ENCODE data around the gene KRTAP19-1.

The KRTAP19-1 gene

DNA sequence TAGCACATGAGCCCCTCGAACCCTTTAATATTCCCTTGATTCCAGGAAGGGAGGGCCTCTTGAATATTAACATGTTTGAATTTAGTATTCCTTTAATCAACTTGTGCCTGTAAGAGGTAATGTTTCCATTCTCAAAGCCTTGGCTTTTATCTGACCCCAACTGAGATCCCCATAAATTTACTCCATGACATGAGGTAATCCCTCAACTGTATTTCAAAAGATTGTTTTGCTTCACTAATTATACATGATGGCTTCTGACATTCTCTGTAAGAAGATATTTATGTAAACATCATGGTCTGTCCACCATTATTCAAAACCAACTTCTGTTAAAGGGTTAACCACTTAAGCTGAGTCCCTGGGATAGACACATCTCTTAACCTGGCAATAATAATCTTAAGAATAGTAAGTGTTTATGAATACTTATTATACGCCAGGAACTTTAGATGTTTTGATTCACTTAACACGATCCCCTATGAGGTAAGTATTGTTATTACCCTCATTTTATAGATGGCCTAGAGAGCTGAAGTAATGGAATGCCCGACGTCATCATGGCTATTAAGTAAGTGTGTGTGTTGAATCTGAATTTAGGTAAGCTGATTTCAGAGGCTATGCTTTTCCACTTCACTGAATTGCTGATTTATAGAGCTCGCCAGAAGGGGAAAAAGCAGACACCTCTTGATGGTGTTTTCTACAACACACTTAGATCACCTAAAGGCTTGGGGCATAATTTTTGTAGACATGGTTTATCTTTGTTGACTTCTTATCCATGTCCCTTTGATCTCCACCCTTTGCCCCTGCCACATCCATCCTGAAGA is 11.1 kb downstream of the KRTAP19-1 start:
- no peak for DNase-seq (ENCODE audit: low spot score)
- in situ Hi-C loops (cut with MboI; ENCODE audit: low pct_unique_long_range_greater_than_20kb, low sequenced_read_pairs, unreplicated experiment): loop anchor here (25.0 kb wide), 1 partner anchor 107 kb away; the partner anchor contains the start of gene KRTAP13-2
- TF ChIP-seq, protein P1, sequence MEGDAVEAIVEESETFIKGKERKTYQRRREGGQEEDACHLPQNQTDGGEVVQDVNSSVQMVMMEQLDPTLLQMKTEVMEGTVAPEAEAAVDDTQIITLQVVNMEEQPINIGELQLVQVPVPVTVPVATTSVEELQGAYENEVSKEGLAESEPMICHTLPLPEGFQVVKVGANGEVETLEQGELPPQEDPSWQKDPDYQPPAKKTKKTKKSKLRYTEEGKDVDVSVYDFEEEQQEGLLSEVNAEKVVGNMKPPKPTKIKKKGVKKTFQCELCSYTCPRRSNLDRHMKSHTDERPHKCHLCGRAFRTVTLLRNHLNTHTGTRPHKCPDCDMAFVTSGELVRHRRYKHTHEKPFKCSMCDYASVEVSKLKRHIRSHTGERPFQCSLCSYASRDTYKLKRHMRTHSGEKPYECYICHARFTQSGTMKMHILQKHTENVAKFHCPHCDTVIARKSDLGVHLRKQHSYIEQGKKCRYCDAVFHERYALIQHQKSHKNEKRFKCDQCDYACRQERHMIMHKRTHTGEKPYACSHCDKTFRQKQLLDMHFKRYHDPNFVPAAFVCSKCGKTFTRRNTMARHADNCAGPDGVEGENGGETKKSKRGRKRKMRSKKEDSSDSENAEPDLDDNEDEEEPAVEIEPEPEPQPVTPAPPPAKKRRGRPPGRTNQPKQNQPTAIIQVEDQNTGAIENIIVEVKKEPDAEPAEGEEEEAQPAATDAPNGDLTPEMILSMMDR (IDR thresholded peaks at IDR 0.05; ENCODE audit: extremely low read depth, insufficient read depth, missing control alignments): no peak

DNA sequence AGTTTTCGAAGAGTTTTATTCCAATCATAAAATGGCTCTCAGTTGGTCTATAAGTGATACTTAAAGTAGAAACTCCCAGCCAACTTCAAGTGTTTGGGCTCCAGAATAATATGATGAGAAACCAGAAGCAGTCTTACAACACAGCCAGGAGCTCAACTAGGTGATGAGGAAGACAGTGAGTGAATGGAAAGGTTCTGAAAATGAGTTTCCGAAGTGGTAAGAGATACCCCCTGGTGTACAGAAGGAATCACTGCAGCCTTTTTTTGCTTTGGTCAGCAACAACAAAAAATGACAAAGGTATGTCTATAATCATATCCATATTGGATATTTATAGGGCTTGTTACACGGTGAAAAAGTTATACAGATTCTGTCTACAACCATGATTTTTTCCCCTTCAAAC is 16.5 kb downstream of the KRTAP19-1 start:
- no peak for DNase-seq (ENCODE audit: low spot score)
- TF ChIP-seq, protein P1 (IDR thresholded peaks at IDR 0.05; ENCODE audit: extremely low read depth, insufficient read depth, missing control alignments): no peak
- in situ Hi-C loops (cut with MboI; ENCODE audit: low pct_unique_long_range_greater_than_20kb, low sequenced_read_pairs, unreplicated experiment): loop anchor here (25.0 kb wide), 1 partner anchor 101 kb away; the partner anchor contains the start of gene KRTAP13-2

DNA sequence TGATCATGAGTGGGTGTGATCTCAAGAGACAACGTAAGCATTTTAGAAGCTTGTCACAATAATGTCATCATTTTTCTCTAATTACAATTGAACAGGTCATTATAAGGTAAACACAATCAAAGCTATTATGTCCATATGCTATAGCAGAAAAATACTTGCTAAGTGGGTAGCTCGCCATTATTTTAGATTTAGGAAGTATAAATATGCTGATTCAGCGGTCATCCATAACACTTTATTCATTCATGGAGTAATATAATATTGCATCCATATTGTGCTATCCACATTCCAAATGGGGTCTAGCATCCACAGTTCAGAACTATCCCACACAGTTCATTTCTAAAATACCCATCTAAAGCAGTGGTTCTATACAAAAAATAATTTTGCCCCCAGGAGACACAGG is 31.7 kb downstream of the KRTAP19-1 start:
- in situ Hi-C loops (cut with MboI; ENCODE audit: low pct_unique_long_range_greater_than_20kb, low sequenced_read_pairs, unreplicated experiment): no loop called here

DNA sequence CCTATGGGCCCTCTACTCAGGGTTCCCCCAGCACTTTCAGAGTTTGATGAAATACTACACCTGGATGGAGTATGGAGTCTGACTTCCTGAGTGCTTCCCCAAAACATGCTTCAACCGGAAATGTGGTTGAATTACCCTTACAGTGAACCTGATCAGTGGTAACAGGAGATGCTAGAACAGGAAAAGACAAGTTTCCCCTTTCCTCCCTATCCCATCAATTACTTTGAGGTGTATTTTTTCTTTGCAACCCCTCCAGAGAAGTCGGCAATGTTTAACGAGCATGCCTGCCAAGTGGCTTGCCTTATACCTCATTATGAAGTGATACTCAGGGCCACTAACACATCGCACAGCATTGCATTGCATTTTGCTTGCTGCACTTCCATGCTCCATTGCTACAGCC is 33.1 kb downstream of the KRTAP19-1 start:
- in situ Hi-C loops (cut with MboI; ENCODE audit: low pct_unique_long_range_greater_than_20kb, low sequenced_read_pairs, unreplicated experiment): no loop called here
- TF ChIP-seq, protein P1 (IDR thresholded peaks at IDR 0.05; ENCODE audit: extremely low read depth, insufficient read depth, missing control alignments): no peak
- no peak for DNase-seq (ENCODE audit: low spot score)

More for the DNA sequence above, 31.7 kb downstream of the KRTAP19-1 start:
- TF ChIP-seq, protein P1 (IDR thresholded peaks at IDR 0.05; ENCODE audit: extremely low read depth, insufficient read depth, missing control alignments): no peak
- DNase-seq (ENCODE audit: low spot score): no peak

DNA sequence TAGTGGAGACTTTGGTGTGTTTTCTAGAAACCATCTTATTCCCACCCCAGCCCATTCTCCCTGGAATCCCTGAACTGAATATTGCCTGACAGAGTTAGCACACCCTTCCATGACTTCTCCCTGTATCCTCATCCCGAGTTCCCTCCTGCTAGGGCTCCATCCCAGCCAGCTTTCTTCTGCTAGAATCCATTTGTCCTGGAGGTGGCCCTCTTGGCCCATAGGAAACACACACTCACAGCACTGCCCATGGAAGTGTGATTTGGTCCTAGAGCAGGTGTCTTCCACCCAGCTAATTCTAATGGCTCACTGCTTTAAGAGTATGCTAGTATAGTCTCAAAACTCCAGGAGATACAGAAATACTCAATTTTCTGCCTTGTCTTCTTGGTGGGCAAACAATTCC is 36.0 kb downstream of the KRTAP19-1 start:
- TF ChIP-seq, protein P1 (IDR thresholded peaks at IDR 0.05; ENCODE audit: extremely low read depth, insufficient read depth, missing control alignments): no peak
- in situ Hi-C loops (cut with MboI; ENCODE audit: low pct_unique_long_range_greater_than_20kb, low sequenced_read_pairs, unreplicated experiment): no loop called here
- no peak for DNase-seq (ENCODE audit: low spot score)

DNA sequence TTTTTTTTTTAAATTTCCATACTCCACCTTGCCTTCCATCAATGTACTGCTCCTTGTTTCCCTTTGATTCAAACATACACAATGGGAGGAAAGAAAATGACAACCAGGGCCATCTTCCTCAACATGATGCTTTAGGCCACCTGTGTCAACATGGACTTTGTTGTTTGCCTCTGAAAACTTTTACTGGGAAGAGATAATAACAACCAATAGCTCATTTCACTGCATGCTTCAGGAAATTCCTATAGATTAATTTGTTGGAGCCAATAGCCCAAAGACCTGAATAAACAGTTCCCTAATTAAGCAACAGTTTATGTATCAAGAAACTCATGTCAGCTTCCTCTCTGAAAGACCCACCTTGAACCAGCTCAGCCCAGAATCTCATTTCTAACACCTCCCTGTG is 36.9 kb downstream of the KRTAP19-1 start:
- in situ Hi-C loops (cut with MboI; ENCODE audit: low pct_unique_long_range_greater_than_20kb, low sequenced_read_pairs, unreplicated experiment): no loop called here
- TF ChIP-seq, protein P1 (IDR thresholded peaks at IDR 0.05; ENCODE audit: extremely low read depth, insufficient read depth, missing control alignments): no peak
- no peak for DNase-seq (ENCODE audit: low spot score)

Measured in GM13977 (cell line).